HG03139 (cell line): ENCODE data around the gene RFC2.

ENCODE experiments used
- ATAC-seq: cut with Tn5 transposase; IDR thresholded peaks from one replicate; pipeline ENCODE4 v1.9.1; 2021; ENCODE audit not compliant: unreplicated experiment

The RFC2 gene

DNA sequence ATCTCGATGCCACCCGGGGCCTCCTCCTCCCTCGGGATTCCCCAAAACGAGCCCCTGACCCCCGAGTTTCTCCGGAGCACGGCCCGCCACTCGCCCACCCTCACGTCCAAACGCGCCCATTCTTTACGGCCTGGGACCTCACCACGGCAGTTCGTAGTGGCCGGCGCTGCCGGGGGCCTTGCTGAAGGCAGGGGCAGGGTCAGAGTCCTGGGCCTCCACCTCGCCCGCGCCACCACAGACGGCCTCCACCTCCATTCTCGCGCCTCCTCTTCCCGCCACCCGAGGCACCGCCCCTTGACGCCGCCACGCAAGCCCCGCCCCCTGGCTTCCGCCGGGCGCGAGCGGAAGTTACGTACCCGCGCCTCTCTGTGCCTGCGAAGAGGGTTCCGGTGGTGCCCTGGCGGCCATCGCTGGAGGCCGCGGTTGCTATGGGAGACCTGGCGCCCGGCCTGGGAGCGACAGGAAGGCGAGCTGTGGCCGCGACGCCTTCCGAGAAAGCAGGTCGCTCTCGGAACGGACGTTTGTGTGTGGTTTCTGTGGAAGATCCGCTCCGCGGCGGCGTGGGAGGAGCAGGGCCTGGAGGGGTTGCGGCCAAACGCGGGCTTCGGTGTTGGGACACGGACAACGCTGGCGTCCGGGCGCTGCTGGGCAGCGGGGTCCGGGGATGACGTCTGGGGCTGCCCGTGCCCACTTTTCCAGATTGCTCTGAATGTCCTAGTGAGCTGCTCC is at the start of gene RFC2:
TSS of gene RFC2 (minus strand) at position 271 of the 729 bp plus-strand sequence. CDS start at position 255, 16 bp downstream.
- peak; percentile 95 for ATAC-seq

DNA sequence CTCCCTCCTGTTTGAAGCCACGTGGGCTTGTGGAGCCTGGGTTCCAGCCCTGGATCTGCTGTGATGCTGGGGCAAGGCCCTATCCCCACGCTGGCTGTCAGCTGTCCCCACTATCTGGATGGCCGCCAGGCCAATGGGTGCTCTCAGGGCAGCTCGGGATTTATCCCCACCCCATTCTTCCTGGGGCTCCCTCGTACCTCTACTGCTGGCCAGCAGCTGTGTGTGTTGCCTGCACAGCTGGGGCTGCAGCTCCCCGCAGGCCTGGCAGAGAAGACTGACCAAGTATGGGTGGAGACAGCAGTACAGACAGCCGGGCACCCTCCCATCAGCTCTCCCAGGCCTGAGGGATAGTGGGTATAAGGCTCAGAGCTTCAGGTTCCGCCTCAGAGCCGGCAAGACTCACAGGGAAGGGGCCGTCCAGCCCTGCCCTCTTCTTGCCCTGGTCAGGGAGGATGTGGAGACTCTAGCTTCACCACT is 48.6 kb upstream of the RFC2 start:
- no peak for ATAC-seq

DNA sequence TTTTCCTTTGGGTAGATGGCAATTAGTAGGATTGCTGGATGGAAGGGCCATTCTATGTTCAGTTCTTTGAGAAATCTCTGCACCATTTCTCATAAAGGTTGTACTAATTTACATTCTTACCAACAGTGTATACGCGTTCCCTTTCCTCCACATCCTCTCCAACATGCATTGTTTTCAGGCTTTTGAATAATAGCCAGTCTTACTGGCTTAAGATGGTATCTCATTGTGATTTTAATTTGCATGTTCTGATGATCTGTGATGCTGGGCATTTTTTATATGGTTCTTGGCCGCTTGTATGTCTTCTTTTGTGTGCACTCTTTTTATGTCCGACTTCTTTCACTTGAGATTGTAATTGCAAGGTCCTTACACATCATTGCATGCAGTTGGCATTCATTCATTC is 46.7 kb upstream of the RFC2 start:
- no peak for ATAC-seq

DNA sequence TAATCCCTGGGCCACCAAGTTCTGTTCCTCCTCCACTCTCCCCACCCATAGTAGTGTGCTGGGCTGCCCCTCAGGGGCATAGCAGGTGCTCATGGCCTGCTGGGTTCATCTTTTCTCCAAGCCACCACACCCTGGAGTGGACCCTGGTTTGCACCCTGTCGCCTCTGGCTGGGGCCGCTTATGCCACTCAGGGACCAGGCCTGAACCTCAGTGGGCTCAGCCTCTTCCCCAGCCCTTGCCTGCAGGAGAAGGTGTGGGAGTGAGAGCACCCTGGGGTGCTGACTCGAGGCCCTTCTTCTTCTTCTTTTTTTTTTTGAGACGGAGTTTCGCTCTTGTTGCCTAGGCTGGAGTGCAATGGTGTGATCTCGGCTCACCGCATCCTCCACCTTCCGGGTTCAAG is 45.2 kb upstream of the RFC2 start:
- no peak for ATAC-seq

DNA sequence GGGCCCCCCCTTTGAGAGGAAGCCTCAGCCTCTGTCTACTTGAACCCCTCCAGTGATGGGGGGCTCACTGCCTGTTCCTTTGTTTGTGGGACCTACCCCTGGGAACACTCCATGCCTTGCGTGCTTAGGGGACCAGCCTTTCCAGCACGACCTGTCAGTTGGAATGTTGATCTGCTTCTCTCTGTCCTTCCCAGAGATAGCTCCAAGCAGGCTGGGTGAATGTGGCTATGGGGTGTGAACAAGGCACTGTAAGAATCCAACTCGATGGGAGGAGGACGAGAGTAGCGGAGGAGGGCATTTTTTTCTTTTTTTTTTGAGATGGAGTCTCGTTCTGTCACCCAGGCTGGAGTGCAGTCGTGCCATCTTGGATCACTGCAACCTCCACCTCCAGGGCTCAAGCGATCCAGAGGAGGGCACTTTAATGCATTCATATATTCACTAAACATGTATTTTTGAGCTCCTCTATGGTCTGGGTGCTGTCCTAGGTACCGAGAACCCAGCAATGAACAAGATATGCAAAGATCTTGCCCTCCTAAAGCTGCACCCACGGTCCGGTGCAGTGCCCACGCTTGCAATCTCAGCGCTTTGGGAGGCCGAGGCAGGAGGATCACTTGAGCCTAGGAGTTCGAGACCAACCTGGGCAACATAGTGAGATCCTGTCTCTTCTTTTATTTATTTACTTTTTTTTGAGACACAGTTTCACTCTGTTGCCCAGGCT is 43.5 kb upstream of the RFC2 start:
- no peak for ATAC-seq

DNA sequence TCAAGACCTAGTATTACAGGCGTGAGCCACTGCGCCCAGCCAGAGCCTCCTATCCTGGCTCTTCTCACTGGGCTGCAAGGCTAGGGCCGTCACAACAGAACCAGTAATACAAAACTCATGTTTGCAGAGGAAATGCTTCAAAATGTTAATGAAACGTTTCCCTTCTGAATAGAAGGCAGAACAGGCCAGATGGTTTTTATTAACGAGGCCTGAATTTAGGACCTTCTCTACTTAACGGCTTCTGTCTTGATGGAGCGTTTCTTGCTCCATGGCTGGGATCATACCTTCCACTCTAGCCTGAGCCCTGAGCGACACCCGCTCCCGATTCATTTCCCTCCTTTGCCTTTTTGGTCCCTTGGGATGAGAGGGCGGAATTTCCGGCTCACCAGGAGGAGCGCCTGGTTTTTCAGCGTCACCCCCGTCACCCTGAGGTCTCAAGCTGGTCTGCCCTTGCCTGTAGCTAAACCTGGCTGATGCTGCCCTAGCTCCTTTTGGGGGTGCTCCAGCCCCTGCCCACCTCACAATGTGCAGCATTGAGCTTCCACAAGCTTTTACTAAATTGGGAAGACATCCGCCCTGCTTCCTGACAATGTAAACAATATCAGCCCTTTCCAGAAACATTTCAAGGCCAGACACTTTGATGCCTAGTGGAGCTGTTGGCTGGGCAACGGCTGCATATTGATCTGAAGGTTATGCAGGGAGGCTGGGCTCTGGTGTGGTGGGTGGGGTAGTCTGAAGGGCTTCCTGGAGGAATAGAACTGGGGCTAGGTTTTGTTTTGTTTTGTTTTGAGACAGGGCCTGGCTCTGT is 40.2 kb upstream of the RFC2 start:
- ATAC-seq = no peak

DNA sequence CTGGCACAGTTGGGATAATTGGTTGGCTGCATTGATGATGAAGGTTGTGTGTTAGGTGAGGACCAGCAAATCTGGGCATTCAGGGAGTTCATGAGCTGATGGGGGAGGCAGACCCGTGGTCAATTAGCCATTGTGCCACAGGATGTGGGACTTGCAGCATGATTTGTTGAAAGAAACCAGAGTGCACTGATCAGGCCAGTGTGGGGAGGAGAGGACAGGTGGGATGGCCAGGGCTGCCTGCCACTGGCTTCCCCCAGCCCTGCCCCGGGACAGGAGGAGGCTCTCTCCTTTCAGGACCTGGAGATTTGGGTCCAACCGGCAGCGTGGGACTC is 39.3 kb upstream of the RFC2 start:
- ATAC-seq = no peak

DNA sequence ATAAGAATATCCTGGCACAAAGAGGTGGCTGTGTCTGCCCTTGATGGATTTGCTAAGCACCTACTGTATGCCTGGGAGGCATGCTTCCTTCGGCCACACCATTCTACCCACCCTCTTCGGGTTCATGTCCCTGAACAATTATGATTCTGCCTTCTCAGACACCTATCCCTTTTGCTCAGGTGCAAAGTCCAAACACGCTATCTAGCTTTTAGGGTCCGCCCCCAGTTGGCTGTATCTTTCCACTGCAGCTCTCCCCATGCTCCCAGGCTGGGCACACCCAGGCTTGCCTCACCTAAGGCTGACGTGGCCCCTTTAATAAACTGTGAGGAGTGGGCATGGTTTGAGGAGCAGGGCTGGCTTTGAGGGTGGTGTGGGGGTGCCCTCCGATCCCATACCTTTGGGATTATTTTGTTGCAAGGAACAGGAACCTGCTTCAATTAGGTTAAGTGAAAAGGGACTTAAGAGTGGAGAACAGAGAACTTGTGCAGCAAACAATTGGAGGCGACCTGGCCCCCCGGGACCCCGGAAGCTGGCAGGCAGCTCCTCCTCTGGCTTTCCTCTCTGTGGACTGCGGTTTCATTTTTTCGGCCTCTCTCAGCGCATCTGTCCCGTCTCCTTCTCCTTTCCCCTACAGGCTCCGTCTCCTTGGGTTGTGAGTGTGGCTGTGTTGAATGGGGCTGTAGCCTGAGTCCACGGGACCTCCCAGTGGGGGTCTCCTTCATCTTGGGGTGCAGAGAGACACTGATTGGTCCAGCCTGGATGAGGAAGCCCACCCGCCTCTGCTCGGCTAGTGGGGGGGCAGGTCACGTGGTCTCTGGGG is 38.8 kb upstream of the RFC2 start:
- ATAC-seq = no peak

DNA sequence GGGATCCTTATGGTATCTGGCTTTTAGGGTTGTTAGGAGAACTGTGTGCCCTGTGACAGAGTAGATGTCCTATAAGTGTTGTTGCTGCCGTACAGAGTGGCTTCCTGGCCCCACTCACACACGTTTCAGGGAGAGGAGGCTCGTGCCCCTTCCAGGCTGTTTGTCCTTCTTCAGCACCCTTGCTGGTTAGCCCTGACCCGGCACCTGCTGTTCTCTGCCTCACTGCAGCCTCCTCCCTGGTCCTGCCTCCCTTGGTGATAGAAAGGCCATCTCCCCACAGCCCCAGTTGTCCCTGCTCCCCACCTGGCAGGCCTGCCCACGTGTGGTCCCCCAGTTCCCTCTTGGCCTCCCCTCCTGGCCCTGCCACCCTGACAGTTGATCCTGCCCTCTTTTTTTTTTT is 37.3 kb upstream of the RFC2 start:
- no peak for ATAC-seq

DNA sequence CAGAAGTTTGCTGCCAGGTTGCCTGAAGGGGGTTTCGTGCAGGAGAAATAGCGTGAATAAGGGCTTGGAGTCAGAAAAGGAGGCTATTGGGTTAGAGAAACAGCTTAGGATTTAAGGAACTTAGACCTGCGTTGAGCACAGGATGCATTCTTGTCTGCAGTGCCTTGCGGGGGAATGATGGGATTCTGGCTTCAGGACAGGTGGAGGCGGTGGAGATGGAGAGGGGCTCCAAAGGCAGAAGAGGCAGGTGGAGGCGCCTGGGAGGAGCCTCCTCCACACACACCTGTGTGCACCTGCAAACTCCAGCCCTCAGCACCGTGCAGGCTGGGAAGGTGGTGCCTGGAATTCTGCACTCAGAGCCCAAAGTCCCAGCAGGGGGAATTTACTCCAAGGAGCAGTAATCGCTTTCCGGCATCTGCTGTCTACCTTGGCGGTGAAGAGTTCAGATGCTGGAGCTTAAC is 36.8 kb upstream of the RFC2 start:
- ATAC-seq = no peak

DNA sequence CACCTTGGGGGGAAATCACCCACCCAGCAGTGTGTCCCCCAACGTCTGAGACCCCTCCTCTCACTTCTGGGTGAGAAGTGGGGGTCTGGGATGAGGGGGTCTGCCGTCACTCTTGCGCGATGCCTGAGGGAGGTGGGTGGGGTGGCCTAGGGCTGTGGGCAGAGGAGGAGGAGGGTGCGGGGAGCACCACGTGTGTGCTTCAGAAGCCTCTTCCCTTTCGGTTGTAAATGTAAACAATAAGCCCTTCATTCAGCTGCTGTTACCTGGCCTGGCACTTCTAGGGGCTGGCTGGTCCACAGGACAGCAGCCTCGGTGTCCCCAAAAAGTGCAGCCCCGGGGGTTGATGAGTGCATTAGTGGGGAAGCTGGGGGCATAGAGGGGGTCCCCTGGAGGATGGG is 36.4 kb upstream of the RFC2 start:
- no peak for ATAC-seq

DNA sequence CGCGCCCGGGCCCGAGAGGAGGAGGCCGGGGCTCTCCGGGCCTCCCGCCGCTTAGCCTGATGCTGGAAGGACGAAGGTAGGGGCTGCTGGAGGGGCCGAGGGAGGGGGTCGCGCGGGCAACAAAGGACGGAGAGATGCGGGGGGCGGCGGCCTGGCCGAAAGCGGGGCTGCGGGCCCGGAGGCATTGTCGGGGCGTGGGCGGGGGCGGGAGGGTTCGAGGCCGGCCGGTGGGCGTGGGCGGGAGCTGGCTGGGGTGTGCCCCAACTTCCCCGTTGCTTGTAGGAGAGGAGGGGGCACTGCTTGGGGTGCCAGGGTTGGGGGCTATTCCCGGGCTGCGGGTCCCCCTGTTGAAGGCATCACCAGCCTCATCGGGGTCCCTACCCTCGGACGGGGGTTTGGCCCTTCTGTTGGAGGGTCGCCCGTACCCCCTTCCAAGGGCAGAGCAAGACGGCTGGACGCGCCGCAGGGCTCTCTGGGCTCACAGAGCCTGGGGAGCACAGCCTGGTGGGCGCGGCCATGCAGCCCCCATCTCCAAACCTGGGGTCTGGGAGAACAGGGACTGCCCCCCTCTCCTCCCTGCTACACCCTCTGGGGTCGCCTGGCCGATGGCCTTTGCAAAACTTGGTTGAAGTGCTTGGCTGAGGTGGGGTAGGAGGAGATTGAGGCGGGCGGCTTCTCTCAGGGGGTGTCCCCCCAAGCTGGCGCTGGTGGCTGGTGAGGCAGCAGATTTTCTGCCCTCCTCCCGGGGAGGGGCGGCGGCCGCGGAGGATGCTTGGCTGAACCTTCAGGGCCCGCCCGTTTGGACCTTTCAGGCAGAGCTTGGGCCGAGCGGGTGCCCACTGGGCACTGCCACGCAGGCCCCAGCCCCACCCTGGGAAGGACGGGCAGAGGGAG is 35.7 kb upstream of the RFC2 start:
- no peak for ATAC-seq

DNA sequence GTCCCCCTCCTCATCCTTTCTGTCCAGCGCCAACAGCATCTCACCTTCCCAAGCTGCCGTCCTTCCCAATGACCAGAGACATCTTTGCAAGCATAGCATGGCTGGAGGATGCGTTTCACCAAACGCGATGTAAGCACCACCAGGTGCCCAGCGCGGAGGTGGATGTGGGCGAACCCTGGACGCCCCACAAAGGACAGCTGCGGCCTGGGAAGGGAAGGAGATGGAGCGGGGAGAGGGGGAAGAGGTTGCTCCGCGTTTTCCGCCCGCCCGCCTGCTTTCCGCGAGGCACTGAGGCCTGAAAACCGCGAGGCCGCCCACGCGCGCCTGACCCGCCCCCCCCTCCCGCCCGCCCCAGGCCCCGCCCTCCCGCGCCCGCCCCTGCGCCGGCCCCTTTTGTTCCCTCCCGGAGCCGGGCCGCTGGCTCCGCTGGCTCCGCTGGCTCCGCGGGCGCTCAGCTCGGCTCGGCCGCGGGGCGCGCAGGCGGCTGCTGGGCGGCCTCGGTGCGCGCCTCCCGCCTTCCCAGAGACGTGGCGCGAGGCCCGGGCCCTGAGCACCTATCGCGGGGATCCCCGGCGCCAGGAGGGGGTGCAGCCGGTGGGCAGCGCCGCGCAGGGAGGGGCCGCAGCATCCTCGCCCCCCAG is 34.9 kb upstream of the RFC2 start, which contains the start of gene CLIP2:
TSS of gene CLIP2 (plus strand) at position 390 of the 641 bp plus-strand sequence. CDS start 28,140 bp downstream, outside the sequence.
- no peak for ATAC-seq

DNA sequence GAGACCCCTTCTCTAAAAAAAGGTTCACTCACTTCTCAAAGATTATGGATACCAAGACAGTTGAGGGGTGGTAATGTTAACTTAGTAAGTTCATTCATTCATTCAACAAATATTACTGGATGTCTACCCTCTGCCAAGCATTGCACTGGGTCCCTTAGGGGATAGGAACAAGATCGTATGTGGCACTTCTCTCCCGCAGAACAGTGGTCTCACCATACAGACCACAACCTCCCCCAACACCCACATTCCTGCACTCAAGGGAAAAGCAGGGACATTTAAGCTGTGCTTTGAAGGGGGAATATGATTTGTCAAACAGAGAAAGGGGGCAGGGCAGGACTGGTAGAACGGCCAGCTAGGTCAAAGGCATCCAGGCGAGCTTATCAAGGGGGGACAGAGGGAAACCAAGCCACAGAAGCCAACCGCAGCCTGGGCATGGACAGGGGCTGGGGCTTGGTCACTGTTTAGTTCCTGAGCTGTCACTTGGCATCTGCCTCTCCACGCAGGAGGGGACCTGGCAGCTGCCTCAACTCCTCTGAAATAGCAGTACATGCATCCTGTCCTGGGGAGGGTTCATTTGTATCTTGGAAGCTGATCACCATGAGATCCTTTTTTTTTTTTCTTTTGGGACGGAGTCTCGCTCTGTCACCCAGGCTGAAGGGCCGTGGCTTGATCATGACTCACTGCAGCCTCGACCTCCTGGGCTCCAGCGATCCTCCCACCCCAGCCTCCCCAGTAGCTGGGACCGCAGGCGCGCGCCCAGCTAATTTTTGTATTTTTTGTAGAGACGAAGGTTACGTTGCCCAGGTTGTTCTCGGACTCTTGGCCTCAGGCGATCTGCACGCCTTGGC is 34.1 kb upstream of the RFC2 start:
- no peak for ATAC-seq

DNA sequence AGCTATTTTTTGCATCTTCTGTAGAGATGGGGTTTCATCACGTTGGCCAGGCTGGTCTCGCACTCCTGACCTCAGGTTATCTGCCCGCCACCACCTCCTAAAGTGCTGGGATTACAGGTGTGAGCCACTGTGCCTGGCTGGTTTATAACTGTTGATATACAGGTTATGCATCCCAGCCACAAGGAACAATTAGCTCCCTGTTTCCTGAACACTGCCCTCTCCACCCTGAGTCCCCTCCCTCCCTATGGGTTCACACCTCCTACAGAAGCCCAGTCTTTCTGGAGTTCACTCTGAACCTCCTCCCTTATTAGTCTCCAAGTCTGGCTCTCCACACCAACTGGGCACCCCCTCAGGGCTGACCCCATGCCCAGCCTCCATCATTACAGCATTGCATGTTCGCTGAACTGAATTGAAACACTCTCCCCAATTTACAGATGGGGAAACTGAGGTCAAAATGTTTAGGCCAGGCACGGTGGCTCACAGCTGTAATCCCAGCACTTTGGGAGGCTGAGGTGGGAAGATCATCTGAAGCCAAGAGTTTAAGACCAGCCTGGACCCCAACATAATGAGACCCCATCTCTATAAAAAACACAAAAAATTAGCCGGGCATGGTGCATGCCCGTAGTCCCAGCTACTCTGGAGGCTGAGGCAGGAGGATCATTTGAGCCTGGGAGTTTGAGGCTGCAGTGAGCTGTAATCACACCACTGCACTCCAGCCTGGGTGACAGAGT is 33.3 kb upstream of the RFC2 start:
- no peak for ATAC-seq

DNA sequence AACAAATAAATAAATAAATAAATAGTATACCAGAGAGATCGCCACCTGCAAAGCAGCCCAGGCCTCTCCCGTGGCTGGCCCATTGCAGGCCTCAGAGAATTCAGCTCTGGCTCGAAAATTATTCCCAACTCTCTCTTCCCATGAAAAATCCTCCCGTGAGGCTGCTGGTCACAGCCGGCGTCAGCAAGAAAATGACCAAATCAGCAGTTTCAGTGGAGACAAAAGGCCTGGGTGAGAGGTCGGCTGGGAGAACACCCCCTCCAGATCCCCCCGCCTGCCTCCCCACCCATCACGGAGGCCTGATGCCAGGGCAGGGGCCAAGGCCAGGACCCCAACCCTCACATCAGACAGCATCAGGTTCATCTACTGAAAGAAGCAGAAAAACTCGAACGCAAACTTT is 31.9 kb upstream of the RFC2 start:
- ATAC-seq = no peak

DNA sequence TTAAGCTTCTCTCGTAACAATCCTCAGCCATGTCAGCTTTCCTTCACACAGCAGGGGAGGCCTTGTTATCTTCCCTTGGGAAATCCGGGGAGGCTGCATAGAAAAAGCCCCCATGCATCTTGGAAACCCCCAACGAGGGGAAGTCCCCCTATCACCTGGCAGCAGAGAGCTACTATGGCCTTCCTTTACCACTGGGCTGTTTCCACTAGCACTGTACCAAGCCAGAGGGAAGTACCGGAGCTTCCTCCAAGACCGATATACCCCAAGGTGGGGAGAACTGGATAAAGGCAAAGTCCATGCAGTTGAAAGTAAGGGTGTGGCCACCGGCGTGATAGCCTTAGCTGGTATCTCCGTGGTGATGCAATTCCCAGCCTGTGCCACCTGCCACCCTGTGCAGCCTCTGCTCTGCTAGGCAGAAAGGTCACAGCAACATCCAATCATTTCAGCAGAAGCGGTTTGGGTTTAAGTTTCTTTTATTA is 30.6 kb upstream of the RFC2 start:
- no peak for ATAC-seq
